H1 (cell line): Measurements from ENCODE around the gene LANCL3. TPM values are rescaled to one million over a fixed set of nuclear protein-coding genes. Genes with fewer than 3 reads are reported as not detected.

Experiments used
- CTCF ChIA-PET: fragments of 300-600 bp; sonication (Branson Sonifier 250); formaldehyde crosslinking; loops from one replicate; lab custom pipeline; 2021; ENCODE audit not compliant: partially characterized antibody; lab: Charles Lee
- POLR2A ChIA-PET: fragments of 300-600 bp; sonication (Branson Sonifier 250); formaldehyde crosslinking; loops from one replicate; lab custom pipeline; 2021; ENCODE audit warnings: inconsistent platforms; ENCODE audit not compliant: partially characterized antibody; lab: Charles Lee
- DNase-seq, 2 experiments: peaks; one replicate each; pipeline versions ENCODE4 v3.0.0 to v3.0.0-alpha.2; 2010 to 2022; ENCODE audit warnings: low spot score in 2 of 2, low read depth in 1 of 2, mixed read lengths in 1 of 2
- FAIRE-seq: peaks from 2 replicates; lab custom pipeline; 2011; peaks lifted over from hg19 to GRCh38; lab: Jason Lieb, UNC
- H2AFZ ChIP-seq: 2 replicates; pipeline ENCODE4 v1.8.1; 2012; ENCODE audit warnings: low read length, inconsistent platforms
- H2AK5ac ChIP-seq: 2 replicates; pipeline ENCODE4 v1.6.1; 2013; ENCODE audit warnings: low read depth, low read length
- H2BK120ac ChIP-seq: replicated peaks from 2 replicates; pipeline ENCODE3; 2013; ENCODE audit warnings: low read depth, low read length, inconsistent platforms
- H2BK12ac ChIP-seq: 2 replicates; pipeline ENCODE4 v1.6.1; 2013; ENCODE audit warnings: low read depth, low read length
- H2BK15ac ChIP-seq: 2 replicates; pipeline ENCODE4 v1.6.1; 2013; ENCODE audit warnings: low read length
- H2BK20ac ChIP-seq: 2 replicates; pipeline ENCODE4 v1.6.1; 2013; ENCODE audit warnings: low read length
- H2BK5ac ChIP-seq: 2 replicates; pipeline ENCODE4 v1.6.1; 2013; ENCODE audit warnings: low read depth, low read length
- H3K14ac ChIP-seq: 2 replicates; pipeline ENCODE4 v1.6.1; 2013; ENCODE audit warnings: inconsistent platforms; ENCODE audit not compliant: insufficient read length
- H3K18ac ChIP-seq: 2 replicates; pipeline ENCODE4 v1.6.1; 2013; ENCODE audit warnings: low read length; ENCODE audit errors: extremely low read depth
- H3K23ac ChIP-seq: 2 replicates; pipeline ENCODE4 v1.6.1; 2013; ENCODE audit warnings: inconsistent platforms; ENCODE audit not compliant: insufficient read length
- H3K23me2 ChIP-seq: 2 replicates; pipeline ENCODE4 v1.6.1; 2013; ENCODE audit warnings: low read depth, low read length
- H3K27ac ChIP-seq: 2 replicates; pipeline ENCODE4 v1.6.1; 2011; ENCODE audit warnings: low read depth, low read length, inconsistent platforms
- H3K27me3 ChIP-seq, 4 experiments: replicated peaks in 1 of 4; 1 replicate in 1 of 4; 2 replicates in 3 of 4; pipeline versions ENCODE4 v1.6.1 to v1.8.1; 2011 to 2013; ENCODE audit warnings: low read length in 3 of 4, mild to moderate bottlenecking in 3 of 4, inconsistent platforms in 2 of 4, mixed read lengths in 2 of 4, moderate library complexity in 1 of 4; ENCODE audit not compliant: control insufficient read depth in 3 of 4, insufficient read depth in 3 of 4; ENCODE audit errors: extremely low read depth in 1 of 4
- H3K36me3 ChIP-seq, 4 experiments: 2 replicates each; pipeline versions ENCODE4 v1.6.1 to v1.8.1; 2011 to 2013; ENCODE audit warnings: mild to moderate bottlenecking in 4 of 4, low read length in 3 of 4, moderate library complexity in 2 of 4, control low read depth in 1 of 4, inconsistent platforms in 1 of 4; ENCODE audit not compliant: insufficient read depth in 4 of 4, control insufficient read depth in 2 of 4
- H3K4ac ChIP-seq: replicated peaks from 2 replicates; pipeline ENCODE3; 2013; ENCODE audit warnings: low read length, low read depth, mixed read lengths, inconsistent platforms; ENCODE audit not compliant: insufficient read length
- H3K4me1 ChIP-seq, 4 experiments: replicated peaks in 1 of 4; 1 replicate in 1 of 4; 2 replicates in 3 of 4; pipeline versions ENCODE4 v1.6.1 to v1.8.1; 2011 to 2013; ENCODE audit warnings: low read length in 3 of 4, inconsistent platforms in 2 of 4, mixed read lengths in 1 of 4; ENCODE audit not compliant: insufficient read depth in 4 of 4, control insufficient read depth in 3 of 4
- H3K4me2 ChIP-seq, 2 experiments: 2 replicates each; pipeline versions ENCODE4 v1.6.1 to v1.8.1; 2011 to 2013; ENCODE audit warnings: low read depth in 2 of 2, low read length in 2 of 2, control low read depth in 1 of 2, inconsistent platforms in 1 of 2, mild to moderate bottlenecking in 1 of 2; ENCODE audit not compliant: insufficient read depth in 1 of 2
- H3K4me3 ChIP-seq, 4 experiments: fragments of 200-600, 300-600 bp in 1 of 4; sonication (generic), shearing (Covaris generic), sonication (Bioruptor Twin) in 1 of 4; 2 replicates each; pipeline versions ENCODE4 v1.5.1 to v1.8.1; 2011 to 2016; ENCODE audit warnings: low read length in 4 of 4, low read depth in 3 of 4, control low read depth in 2 of 4, inconsistent platforms in 2 of 4, mild to moderate bottlenecking in 2 of 4, mixed read lengths in 1 of 4, moderate library complexity in 1 of 4; ENCODE audit not compliant: insufficient read depth in 2 of 4; ENCODE audit errors: extremely low read depth in 1 of 4
- H3K56ac ChIP-seq: replicated peaks from 2 replicates; pipeline ENCODE3; 2013; ENCODE audit warnings: low read depth, mild to moderate bottlenecking, mixed read lengths, low read length, inconsistent platforms; ENCODE audit not compliant: insufficient read length
- H3K79me1 ChIP-seq: 2 replicates; pipeline ENCODE4 v1.6.1; 2013; ENCODE audit warnings: low read depth, low read length, control low read depth
- H3K79me2 ChIP-seq, 2 experiments: 2 replicates each; pipeline versions ENCODE4 v1.6.1 to v1.8.1; 2012 to 2013; ENCODE audit warnings: low read length in 2 of 2, mild to moderate bottlenecking in 2 of 2, inconsistent platforms in 1 of 2; ENCODE audit not compliant: insufficient read depth in 2 of 2, control insufficient read depth in 1 of 2
- H3K9ac ChIP-seq, 4 experiments: replicated peaks in 1 of 4; 1 replicate in 1 of 4; 2 replicates in 3 of 4; pipeline versions ENCODE4 v1.6.1 to v1.8.1; 2011 to 2013; ENCODE audit warnings: low read depth in 3 of 4, low read length in 3 of 4, control low read depth in 2 of 4, mild to moderate bottlenecking in 2 of 4, moderate library complexity in 2 of 4, inconsistent platforms in 1 of 4; ENCODE audit errors: extremely low read depth in 1 of 4
- H3K9me3 ChIP-seq, 2 experiments: 2 replicates each; pipeline versions ENCODE4 v1.6.1 to v1.8.1; 2012 to 2013; ENCODE audit warnings: mild to moderate bottlenecking in 2 of 2, moderate library complexity in 2 of 2, control low read depth in 1 of 2, inconsistent platforms in 1 of 2, low read depth in 1 of 2, low read length in 1 of 2, mixed read lengths in 1 of 2; ENCODE audit not compliant: insufficient read depth in 2 of 2
- H4K20me1 ChIP-seq, 2 experiments: replicated peaks in 1 of 2; 2 replicates each; pipeline versions ENCODE3 to v1.8.1; 2011 to 2013; ENCODE audit warnings: inconsistent platforms in 2 of 2, low read length in 2 of 2, mild to moderate bottlenecking in 1 of 2; ENCODE audit not compliant: insufficient read depth in 2 of 2, control insufficient read depth in 1 of 2
- H4K5ac ChIP-seq: 2 replicates; pipeline ENCODE4 v1.6.1; 2013; ENCODE audit warnings: low read length, low read depth, mixed read lengths, inconsistent platforms; ENCODE audit not compliant: insufficient read length
- H4K8ac ChIP-seq: 2 replicates; pipeline ENCODE4 v1.8.0; 2013; ENCODE audit warnings: mild to moderate bottlenecking, moderate library complexity, low read length, inconsistent platforms; ENCODE audit not compliant: insufficient read depth; ENCODE audit errors: extremely low read depth
- H4K91ac ChIP-seq: replicated peaks from 2 replicates; pipeline ENCODE3; 2013; ENCODE audit warnings: low read length, mixed read lengths, inconsistent platforms; ENCODE audit not compliant: insufficient read length
- CBX8 ChIP-seq: fragments of 300-800, 300-1000 bp; sonication (generic); IDR thresholded peaks from 2 replicates; pipeline ENCODE4 v1.7.1; 2016; ENCODE audit warnings: low read depth, low read length, borderline replicate concordance
- EGR1 ChIP-seq: IDR thresholded peaks from 2 replicates; pipeline ENCODE4 v1.6.1; 2011; ENCODE audit warnings: low read depth, low read length, borderline replicate concordance
- FOSL1 ChIP-seq: IDR thresholded peaks from 2 replicates; pipeline ENCODE4 v1.6.1; 2011; ENCODE audit warnings: mild to moderate bottlenecking, low read depth, low read length, moderate library complexity; ENCODE audit not compliant: insufficient read depth
- JUND ChIP-seq: IDR thresholded peaks from 2 replicates; pipeline ENCODE4 v1.6.1; 2011; ENCODE audit warnings: mild to moderate bottlenecking, improper control_type of control experiment, low read length
- MAFK ChIP-seq: IDR thresholded peaks from 2 replicates; pipeline ENCODE4 v1.6.1; 2012; ENCODE audit warnings: low read depth, mild to moderate bottlenecking, improper control_type of control experiment, low read length
- RNF2 ChIP-seq: fragments of 200-900, 300-1000 bp; sonication (generic); IDR thresholded peaks from 2 replicates; pipeline ENCODE4 v1.7.1; 2016; ENCODE audit warnings: borderline replicate concordance, low read depth, mild to moderate bottlenecking, antibody characterized with exemption, low read length; ENCODE audit not compliant: poor library complexity, severe bottlenecking; ENCODE audit errors: missing control alignments
- SIN3A ChIP-seq, 2 experiments: IDR thresholded peaks in 1 of 2; conservative IDR thresholded peaks in 1 of 2; 2 replicates each; pipeline ENCODE4 v1.6.1; 2011 to 2012; ENCODE audit warnings: low read length in 2 of 2, improper control_type of control experiment in 1 of 2, low read depth in 1 of 2, mild to moderate bottlenecking in 1 of 2
- SRF ChIP-seq: IDR thresholded peaks from 2 replicates; pipeline ENCODE4 v1.6.1; 2011; ENCODE audit warnings: mild to moderate bottlenecking, low read depth, low read length, moderate library complexity
- WGBS, 2 experiments: shearing (Covaris generic) in 1 of 2; methylation state at CpG; one replicate each; pipeline versions ENCODE4 v1.1.6 to v1.1.7; 2013 to 2015; ENCODE audit warnings: low lambda C conversion rate in 2 of 2, mixed read lengths in 2 of 2, inconsistent platforms in 1 of 2, low coverage in 1 of 2, missing lambda C conversion rate in 1 of 2; ENCODE audit not compliant: insufficient replicate concordance in 2 of 2, insufficient coverage in 1 of 2, insufficient read length in 1 of 2; ENCODE audit errors: extremely low coverage in 1 of 2, missing lambda C conversion rate in 1 of 2; 5-methylcytosine and 5-hydroxymethylcytosine counted together
- polyA plus RNA-seq, 7 experiments: library from polyadenylated mRNA; depleted of rRNA in 3 of 7; stranded (reverse) in 5 of 7; unstranded in 2 of 7; fragments of >200 nt in 5 of 7; fragments of 200-250 nt in 2 of 7; gene quantifications; 1 replicate in 5 of 7; 2 replicates in 1 of 7; 4 replicates in 1 of 7; pipeline versions ENCODE4 v1.2.1 to v1.2.3, GENCODE V29; 2011 to 2013; ENCODE audit warnings: missing spikeins in 2 of 7, mixed read lengths in 2 of 7
- total RNA-seq: library from RNA; stranded (reverse); fragmentation: NEBNext Ultra II Directional; extraction: Animal tissue kit (Norgen Biotek cat#: 25700); gene quantifications from 2 replicates; pipeline ENCODE4 v1.2.1, GENCODE V29; 2021
- TF ChIP-seq, protein P1 (sequence below): IDR thresholded peaks from 2 replicates; pipeline ENCODE4 v1.6.1; 2011; ENCODE audit warnings: low read length, improper control_type of control experiment

Gene LANCL3
- total and polyA plus RNA-seq, 2 of the 8 experiments (the other 6 are each of a cell fraction or from before 2014, with no cell fraction given), result 0.11 to 0.37 TPM

- 78% methylated on average over 5 of the region's 6 CpGs; no CpG with 5 or more reads in 1 of the 2 experiments for WGBS, 2 experiments
- CTCF ChIA-PET, result no interaction called here
- H4K91ac ChIP-seq, result no peak overlapping the region
These were observed 18.0 kb upstream of the LANCL3 start for GRCh38 chrX:37553476-37553875.

More at GRCh38 chrX:37553476-37553875, 18.0 kb upstream of the LANCL3 start:
- peak overlapping the region; percentile 62; the same call in 1 of the 2 replicates for H2AFZ ChIP-seq
- no peaks in the 10 kb centered on the region for H4K20me1 ChIP-seq
- no peak overlapping the region for H3K4me3 ChIP-seq
- no peak overlapping the region for H4K5ac ChIP-seq
- H3K9me3 ChIP-seq, result no peaks in the 10 kb centered on the region
- TF ChIP-seq JUND, result no peak
- TF ChIP-seq FOSL1, result no peak
- no peak for TF ChIP-seq CBX8
- TF ChIP-seq SIN3A (conservative IDR thresholded peaks at IDR 0.05 in 1 of 2, IDR thresholded peaks at IDR 0.05 in 1 of 2; ENCODE audit: low read depth in 1 of 2, low read length in 2 of 2), result no peak
- no peak for TF ChIP-seq SRF
- TF ChIP-seq RNF2, result no peak
- no peak for TF ChIP-seq MAFK
- no peak for TF ChIP-seq EGR1
- TF ChIP-seq, protein P1, sequence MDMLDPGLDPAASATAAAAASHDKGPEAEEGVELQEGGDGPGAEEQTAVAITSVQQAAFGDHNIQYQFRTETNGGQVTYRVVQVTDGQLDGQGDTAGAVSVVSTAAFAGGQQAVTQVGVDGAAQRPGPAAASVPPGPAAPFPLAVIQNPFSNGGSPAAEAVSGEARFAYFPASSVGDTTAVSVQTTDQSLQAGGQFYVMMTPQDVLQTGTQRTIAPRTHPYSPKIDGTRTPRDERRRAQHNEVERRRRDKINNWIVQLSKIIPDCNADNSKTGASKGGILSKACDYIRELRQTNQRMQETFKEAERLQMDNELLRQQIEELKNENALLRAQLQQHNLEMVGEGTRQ, result no peak
- no peak overlapping the region; the same call in 1 of the 2 replicates for H4K8ac ChIP-seq
- H3K36me3 ChIP-seq, result no peaks in the 10 kb centered on the region
- no peak overlapping the region for H2AK5ac ChIP-seq
- H2BK5ac ChIP-seq, result no peak overlapping the region
- no peaks in the 10 kb centered on the region for H3K79me1 ChIP-seq
- no peak for FAIRE-seq
- H3K9ac ChIP-seq, result no peak overlapping the region
- no peak overlapping the region for H2BK15ac ChIP-seq
- H3K4me2 ChIP-seq, result no peak overlapping the region
- H3K23ac ChIP-seq, result no peak overlapping the region
- no peak for DNase-seq
- H3K18ac ChIP-seq, result no peak overlapping the region
- no peak overlapping the region for H2BK20ac ChIP-seq
- no peak overlapping the region for H2BK120ac ChIP-seq
- H3K14ac ChIP-seq, result no peak overlapping the region
- no peaks in the 10 kb centered on the region for H3K79me2 ChIP-seq
- no peak overlapping the region for H3K4ac ChIP-seq
- H2BK12ac ChIP-seq, result no peak overlapping the region
- no peak overlapping the region for H3K56ac ChIP-seq
- H3K27me3 ChIP-seq, result no peaks in the 10 kb centered on the region
- no peaks in the 10 kb centered on the region for H3K23me2 ChIP-seq
- POLR2A ChIA-PET, result no interaction called here
- no peak overlapping the region for H3K27ac ChIP-seq
- no peaks in the 10 kb centered on the region for H3K4me1 ChIP-seq
